A673 (cell line): Measurements from ENCODE around the gene KPNB1. TPM values are rescaled to one million over a fixed set of nuclear protein-coding genes. Genes with fewer than 3 reads are reported as not detected.

Source experiments
- BruUV-seq: library from RNA; stranded (reverse); fragments of 400-500 nt; replicated peaks from 2 replicates; lab custom pipeline; 2021; lab: Mats Ljungman, UMichigan
- CTCF ChIA-PET: fragments of 300-600 bp; sonication (Branson Sonifier 250); formaldehyde crosslinking; loops from one replicate; lab custom pipeline; 2022; ENCODE audit warnings: antibody characterized with exemption; lab: Charles Lee
- POLR2A ChIA-PET: fragments of 300-600 bp; sonication (Branson Sonifier 250); formaldehyde crosslinking; loops from one replicate; lab custom pipeline; 2022; ENCODE audit warnings: antibody characterized with exemption; ENCODE audit not compliant: low non-redundant PET; lab: Charles Lee
- DNase-seq: peaks from one replicate; pipeline ENCODE4 v3.0.0-alpha.2; 2015; ENCODE audit warnings: low spot score
- H3K27ac ChIP-seq: fragments of 200-600 bp; sonication (generic); 2 replicates; pipeline ENCODE4 v1.5.1; 2016; ENCODE audit warnings: mixed run types, low read depth, mild to moderate bottlenecking, mixed read lengths, antibody characterized with exemption, low read length; ENCODE audit not compliant: poor library complexity, severe bottlenecking
- H3K27me3 ChIP-seq: fragments of 200-600 bp; sonication (generic); replicated peaks from 2 replicates; pipeline ENCODE4 v1.6.1; 2017; ENCODE audit warnings: mixed run types, low read depth, mild to moderate bottlenecking, mixed read lengths, antibody characterized with exemption, low read length; ENCODE audit not compliant: insufficient read depth, poor library complexity
- H3K36me3 ChIP-seq: fragments of 200-600 bp; sonication (generic); 2 replicates; pipeline ENCODE4 v1.6.1; 2016; ENCODE audit warnings: mixed run types, mild to moderate bottlenecking, mixed read lengths, antibody characterized with exemption, low read length; ENCODE audit not compliant: insufficient read depth, poor library complexity, severe bottlenecking
- H3K4me1 ChIP-seq: fragments of 200-600 bp; sonication (generic); 2 replicates; pipeline ENCODE4 v1.6.1; 2017; ENCODE audit warnings: mixed run types, mild to moderate bottlenecking, mixed read lengths, antibody characterized with exemption, low read length; ENCODE audit not compliant: insufficient read depth, poor library complexity, severe bottlenecking
- H3K4me3 ChIP-seq: fragments of 200-600 bp; sonication (generic); 2 replicates; pipeline ENCODE4 v1.5.1; 2016; ENCODE audit warnings: low read depth, mixed run types, mild to moderate bottlenecking, mixed read lengths, low read length; ENCODE audit not compliant: poor library complexity, severe bottlenecking
- H3K9me3 ChIP-seq: fragments of 200-600 bp; sonication (generic); 2 replicates; pipeline ENCODE4 v1.6.1; 2016; ENCODE audit warnings: mixed run types, low read depth, mild to moderate bottlenecking, mixed read lengths, antibody characterized with exemption, low read length; ENCODE audit not compliant: poor library complexity, severe bottlenecking
- CTCF ChIP-seq: fragments of 300-800, 200-600 bp; sonication (generic); conservative IDR thresholded peaks from 2 replicates; pipeline ENCODE4 v1.5.1; 2017; ENCODE audit warnings: low read depth, mild to moderate bottlenecking, antibody characterized with exemption, low read length, moderate library complexity, mixed read lengths
- EZH2 ChIP-seq: fragments of 200-600 bp; sonication (generic); IDR thresholded peaks from 2 replicates; pipeline ENCODE4 v1.6.1; 2017; ENCODE audit warnings: borderline replicate concordance, low read depth, mild to moderate bottlenecking, mixed read lengths, antibody characterized with exemption, low read length; ENCODE audit not compliant: poor library complexity, severe bottlenecking
- intact Hi-C: fragments of 100-400 bp; cut with micrococcal nuclease; formaldehyde crosslinking; loops from one replicate; pipeline ENCODE4 v1.10.0; 2022; ENCODE audit not compliant: unreplicated experiment
- total RNA-seq: library from RNA; stranded (reverse); gene quantifications from 2 replicates; pipeline ENCODE4 v1.2.3, GENCODE V29; 2021

Gene KPNB1
- total RNA-seq, 1 experiment from 2014 or later, result 429 TPM

GRCh38 chr17:47713980-47714700, 64.4 kb downstream of the KPNB1 start:
- TF ChIP-seq EZH2 (no peak), CTCF (no peak)
- no TSS peak for BruUV-seq

GRCh38 chr17:47714773-47715396, 65.2 kb downstream of the KPNB1 start:
- no peak overlapping the region for H3K27ac ChIP-seq
- no peak for DNase-seq
- H3K36me3 ChIP-seq, result no peaks in the 10 kb centered on the region
- ChIA-PET POLR2A (no interaction called here), CTCF (no interaction called here)
- no peak overlapping the region for H3K4me3 ChIP-seq
- intact Hi-C loops, result no loop called here
- TF ChIP-seq CTCF (no peak), EZH2 (no peak)
- no peaks in the 10 kb centered on the region for H3K27me3 ChIP-seq
- BruUV-seq, result no TSS peak
- H3K9me3 ChIP-seq, result no peaks in the 10 kb centered on the region
- H3K4me1 ChIP-seq, result no peaks in the 10 kb centered on the region

More at GRCh38 chr17:47713980-47714700, 64.4 kb downstream of the KPNB1 start:
- no peak for DNase-seq
- Histone ChIP-seq H3K27ac (no peak overlapping the region), H3K36me3 (no peaks in the 10 kb centered on the region), H3K9me3 (no peaks in the 10 kb centered on the region), H3K4me3 (no peak overlapping the region), H3K4me1 (no peaks in the 10 kb centered on the region), H3K27me3 (no peaks in the 10 kb centered on the region)
- intact Hi-C loops, result no loop called here
- POLR2A ChIA-PET, result no interaction called here
- CTCF ChIA-PET, result interaction anchor here (0.7 kb wide), 1 partner anchor 356 kb away, joined by 3 read pairs; no protein-coding TSS in a partner anchor

- POLR2A ChIA-PET, result no interaction called here
- Histone ChIP-seq H3K9me3 (no peaks in the 10 kb centered on the region), H3K4me1 (no peaks in the 10 kb centered on the region), H3K4me3 (no peak overlapping the region), H3K27me3 (no peaks in the 10 kb centered on the region), H3K27ac (no peak overlapping the region), H3K36me3 (no peaks in the 10 kb centered on the region)
- TF ChIP-seq EZH2 (no peak), CTCF (no peak)
- no peak for DNase-seq
- no TSS peak for BruUV-seq
- CTCF ChIA-PET, result no interaction called here
- intact Hi-C loops, result no loop called here
Measured at GRCh38 chr17:47715669-47716325, 66.1 kb downstream of the KPNB1 start.
